Superior temporal gyrus (tissue), 1 donor: ENCODE data around the gene RIMS1.
"Not testable (repeated sequence)": the region's sequence is repeated elsewhere in the genome, so short reads cannot be mapped to it uniquely, and the experiment has no call there.

Source experiments
- DNase-seq: peaks from one replicate; pipeline ENCODE4 v3.0.0-alpha.2; 2016; ENCODE audit errors: extremely low spot score

The RIMS1 gene

DNA sequence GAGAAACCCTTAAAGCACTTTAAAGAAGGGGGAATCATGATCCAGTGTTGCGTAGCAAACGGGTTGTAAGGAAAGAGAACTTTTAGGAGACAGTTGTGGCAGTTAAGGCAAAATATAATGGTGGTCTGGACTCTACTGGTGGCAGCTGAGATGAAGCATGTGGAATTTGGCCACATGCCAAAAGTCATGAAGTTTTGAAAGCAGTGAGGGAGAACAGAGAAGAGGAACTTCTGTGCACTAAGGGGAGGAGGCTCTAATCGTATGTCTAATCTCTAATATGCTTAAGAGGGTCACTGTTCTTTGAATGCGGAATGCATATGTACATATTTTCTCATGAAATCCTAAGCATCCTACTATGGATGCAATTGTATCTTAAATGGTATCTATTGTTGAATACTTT, 91.5 kb downstream of the RIMS1 start:
- no peak for DNase-seq

DNA sequence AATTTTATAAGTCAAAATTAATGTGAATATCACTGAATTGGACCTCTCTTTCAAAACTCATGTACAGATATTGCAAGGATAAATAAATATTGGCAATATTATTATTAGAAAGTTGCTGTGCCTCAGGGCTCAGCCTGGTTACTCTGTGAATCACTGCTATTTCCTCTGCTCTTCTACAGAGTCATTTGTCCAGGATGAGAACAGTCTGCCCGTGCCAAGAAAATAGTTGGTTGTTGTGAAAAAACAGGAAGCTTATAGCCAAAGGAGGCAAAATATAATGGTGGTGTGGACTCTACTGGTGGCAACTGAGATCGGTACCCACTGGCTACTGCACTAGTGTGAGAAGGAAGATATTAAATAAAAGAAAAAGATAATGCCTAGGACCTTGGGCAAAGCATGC, 93.6 kb downstream of the RIMS1 start:
- DNase-seq: no peak

DNA sequence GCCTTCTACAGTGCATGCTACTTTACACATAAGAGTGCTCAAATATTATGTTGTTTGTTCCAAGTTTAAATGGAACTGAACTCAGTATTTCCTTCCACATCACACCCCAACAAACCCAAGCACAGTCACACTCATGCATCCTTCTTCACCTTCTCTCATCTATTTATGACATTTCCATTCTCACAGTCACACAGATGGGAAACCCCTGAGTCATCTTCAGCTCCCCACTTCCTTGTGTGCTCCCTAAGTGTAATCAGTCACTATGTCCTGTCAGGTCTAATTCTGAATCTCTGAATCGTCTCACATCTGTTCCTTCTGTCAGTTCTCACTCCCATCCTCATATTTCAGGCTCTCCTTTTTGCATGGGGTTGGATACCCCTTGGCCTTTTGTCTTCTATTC, 96.0 kb downstream of the RIMS1 start:
- no peak for DNase-seq

DNA sequence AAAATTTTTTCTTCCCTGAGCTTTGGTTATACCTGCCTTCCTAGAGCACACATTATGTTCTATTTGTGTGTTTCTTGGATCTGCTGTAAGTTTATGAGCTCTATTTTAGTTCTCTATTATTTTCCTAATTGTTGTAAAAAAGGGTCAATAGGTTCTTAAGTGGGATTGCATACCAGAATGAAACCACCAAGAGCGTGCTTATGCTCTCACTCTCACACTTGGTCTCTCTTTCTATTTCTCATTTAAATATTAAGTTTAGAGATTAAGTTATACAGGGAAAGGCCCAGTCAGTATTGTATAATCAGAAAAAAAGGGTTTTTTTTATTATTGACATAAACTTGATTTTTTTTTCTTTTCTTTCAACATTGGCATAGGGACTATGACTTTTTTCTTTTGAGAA, 96.8 kb downstream of the RIMS1 start:
- no peak for DNase-seq

DNA sequence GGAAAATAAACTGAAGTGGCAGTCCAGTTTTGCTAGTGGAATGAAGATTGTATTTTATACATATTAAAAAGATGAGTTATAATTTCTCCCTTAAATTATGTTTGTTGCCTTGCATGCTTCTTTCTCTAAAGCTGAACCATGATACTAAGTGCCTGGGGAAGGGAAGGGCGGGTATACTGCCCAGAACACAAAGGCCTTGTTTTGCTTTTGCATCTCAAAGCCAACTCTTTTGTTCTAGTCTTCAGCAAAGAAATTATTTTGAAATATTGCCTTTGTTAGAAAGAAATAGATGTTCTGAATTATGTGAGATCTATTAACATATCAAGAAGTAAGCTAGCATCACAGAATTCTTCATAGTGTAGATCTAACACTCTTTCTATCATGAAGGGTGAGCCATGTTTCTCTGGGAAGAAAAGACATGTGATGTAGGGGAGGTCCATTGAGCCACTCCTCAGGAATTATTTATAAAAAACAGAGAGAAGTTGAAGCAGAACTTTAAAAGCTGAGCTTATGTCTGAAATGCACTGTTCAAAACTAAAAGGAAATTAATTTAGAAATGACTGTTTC, 108.4 kb downstream of the RIMS1 start:
- DNase-seq: no peak

DNA sequence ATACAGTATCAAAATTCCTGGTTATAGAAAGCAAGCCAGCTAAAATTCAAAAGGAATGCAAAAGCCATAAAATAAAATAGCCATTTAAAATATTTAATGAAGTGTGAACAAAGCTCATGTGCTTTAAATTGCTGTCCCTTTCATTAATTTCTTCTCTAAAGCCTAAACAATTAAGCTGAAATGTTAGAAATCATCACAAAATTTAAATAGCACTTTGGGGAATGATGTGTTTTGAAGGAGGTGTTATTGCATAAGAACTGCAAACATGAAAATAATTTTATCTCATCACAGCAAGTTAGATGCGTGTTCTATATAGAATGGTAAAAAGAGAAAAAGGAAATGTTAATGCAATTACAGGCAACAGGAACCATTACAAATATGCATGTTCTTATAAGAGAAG, 111.0 kb downstream of the RIMS1 start:
- no peak for DNase-seq

DNA sequence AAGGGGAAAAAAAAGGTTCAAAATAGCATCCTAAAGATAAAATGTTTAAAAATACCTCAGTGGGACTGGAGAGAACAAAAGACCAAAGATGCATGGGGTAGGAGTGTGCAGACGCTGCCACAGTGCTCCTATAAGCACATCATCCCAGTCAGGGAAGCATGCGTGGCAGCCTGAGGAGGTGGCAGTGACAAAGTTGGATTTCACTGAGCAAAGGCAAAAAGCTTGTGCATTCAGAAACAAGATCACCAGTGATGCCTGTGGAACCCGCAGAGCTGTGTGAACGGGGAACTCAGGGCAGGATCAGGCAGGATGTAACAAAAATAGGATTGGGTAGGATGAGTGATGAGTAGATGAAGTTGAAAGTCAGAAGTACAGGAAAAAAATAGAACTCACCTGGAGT, 116.1 kb downstream of the RIMS1 start:
- no peak for DNase-seq

DNA sequence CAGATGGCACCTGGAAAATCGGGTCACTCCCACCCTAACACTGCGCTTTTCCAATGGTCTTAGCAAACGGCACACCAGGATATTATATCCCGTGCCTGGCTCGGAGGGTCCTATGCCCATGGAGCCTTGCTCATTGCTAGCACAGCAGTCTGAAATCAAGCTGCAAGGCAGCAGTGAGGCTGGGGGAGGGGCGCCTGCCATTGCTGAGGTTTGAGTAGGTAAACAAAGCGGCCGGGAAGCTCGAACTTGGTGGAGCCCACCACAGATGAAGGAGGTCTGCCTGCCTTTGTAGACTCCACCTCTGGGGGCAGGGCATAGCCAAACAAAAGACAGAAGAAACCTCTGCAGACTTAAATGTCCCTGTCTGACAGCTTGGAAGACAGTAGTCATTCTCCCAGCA, 120.2 kb downstream of the RIMS1 start:
- DNase-seq: not testable (repeated sequence)

DNA sequence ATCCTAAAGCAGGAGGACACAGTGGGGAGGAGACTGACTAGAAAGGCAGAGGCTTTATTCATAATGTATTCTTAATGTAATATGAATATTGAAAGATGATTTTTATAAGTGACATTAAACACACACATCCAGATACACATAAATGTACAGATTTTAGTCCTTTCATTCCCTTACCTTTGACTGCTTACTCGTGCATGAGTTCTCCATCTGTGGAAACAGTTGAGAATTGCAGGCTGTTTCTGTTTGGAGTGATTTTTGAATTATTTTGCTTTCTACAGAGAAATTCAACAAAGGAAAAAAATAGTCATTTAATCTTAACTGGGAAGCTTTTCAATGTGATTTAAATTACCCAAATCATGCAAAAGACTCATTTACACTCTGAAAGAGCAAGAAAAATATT, 136.5 kb downstream of the RIMS1 start:
- no peak for DNase-seq

DNA sequence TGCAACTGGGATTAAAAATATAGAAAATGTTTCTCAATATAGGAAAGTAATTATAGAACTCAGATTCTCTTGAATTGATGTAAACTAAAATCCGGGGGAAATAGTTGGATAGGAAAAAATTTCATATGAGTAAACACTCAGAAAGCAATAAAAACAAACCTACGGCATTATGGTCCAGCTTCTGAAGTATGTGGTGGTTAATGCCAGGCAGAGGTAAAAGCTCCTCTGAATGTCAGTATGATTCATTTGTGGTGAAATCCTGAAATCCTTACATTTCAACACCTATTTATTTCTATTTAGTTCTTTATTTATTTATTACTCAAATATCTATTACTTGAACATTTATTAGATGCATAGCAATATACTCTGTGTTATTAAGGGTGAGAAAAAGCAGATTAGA, 145.1 kb downstream of the RIMS1 start:
- no peak for DNase-seq

DNA sequence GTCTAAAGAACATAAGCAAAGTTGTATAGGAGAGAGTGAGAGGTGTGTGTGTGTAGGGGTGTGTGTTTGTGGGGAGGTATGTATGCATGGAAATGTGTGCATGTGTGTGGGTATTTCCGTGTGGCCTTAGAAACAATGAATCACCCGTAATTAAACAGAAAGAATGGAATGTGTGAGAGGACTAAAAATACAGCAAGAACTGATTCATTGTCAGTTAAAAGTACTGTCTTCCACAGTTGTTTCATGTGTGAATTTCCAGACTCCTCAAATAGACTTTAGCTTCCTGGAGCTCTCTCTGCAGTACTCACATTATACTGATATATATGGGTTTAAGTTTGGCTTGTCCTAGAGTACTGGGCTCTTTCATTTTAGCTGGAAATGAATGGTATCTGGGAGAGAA, 145.7 kb downstream of the RIMS1 start:
- peak; percentile 63 for DNase-seq

DNA sequence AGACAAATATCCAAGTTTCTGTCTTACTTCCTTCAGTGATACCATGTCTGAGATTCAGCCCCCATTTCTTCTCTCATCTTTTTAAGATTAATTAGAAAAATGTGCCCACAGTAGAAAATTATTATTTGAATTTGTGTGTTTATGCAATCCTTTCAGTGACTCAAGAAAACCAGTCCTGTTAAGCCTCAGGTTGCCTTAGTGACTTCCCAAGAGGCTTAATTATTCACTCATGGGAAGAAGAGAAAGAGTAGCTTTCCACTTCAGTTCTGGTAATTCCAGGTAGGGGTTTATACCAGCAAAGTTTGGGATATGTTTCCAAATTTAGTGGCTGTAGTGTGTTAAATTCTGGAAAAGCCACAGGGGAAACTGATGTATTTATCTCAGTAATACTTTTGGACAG, 149.1 kb downstream of the RIMS1 start:
- DNase-seq: no peak

DNA sequence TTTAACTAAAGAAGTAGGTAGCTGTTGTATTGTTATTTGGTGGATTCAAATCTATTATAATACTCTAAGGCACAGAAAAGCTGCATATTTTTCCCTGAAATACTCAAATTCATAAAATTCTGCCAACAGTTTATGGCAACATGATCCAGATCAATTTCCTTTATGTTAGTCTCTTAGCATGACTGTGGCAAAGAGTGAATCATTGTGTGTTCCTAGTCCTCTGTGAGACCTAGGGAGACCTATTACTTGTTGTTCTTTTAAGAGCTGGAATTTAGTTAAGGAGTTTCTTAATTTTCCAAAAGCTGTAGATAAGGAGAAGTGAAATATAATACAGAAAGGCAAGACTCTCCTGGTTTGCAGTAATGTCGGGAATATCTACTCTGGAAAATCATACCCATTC, 149.6 kb downstream of the RIMS1 start:
- no peak for DNase-seq

DNA sequence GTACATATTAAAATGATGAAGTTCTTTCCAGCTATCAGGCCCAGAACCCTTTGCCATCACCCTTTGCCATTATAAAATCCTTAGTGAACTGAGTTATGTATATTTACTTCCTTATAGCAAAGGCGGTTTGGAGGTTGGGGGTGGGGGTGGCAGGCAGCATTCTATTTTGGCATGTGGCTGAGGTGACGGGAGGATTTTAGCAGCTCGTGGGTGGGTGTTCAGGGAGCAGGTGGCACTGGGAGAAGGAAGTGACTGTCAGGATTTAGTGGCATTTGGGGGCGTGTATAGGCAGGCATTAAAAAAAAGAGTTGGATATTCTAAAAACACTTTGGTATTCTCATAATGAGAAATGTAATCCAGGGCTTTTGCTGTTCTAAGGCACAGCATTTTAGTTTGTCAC, 150.7 kb downstream of the RIMS1 start:
- DNase-seq: no peak

DNA sequence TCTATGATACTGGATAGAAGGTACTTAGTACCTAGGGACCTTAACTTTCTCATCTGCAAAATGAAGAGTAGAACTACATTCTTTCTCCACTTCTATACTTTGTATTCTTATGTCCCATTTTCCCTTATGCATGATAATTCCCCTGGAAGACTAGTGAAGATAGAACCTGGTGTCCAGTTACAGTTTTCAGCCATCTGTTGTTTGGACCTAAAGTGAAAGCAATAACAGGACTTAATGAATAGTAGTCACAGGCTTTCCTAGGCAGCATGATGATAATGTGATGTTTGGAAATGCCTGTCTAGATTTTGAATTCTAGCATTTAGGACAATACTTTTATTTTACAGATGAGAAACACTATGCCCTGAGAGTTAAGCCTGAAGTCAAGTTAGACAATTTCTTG, 153.8 kb downstream of the RIMS1 start:
- DNase-seq: no peak

DNA sequence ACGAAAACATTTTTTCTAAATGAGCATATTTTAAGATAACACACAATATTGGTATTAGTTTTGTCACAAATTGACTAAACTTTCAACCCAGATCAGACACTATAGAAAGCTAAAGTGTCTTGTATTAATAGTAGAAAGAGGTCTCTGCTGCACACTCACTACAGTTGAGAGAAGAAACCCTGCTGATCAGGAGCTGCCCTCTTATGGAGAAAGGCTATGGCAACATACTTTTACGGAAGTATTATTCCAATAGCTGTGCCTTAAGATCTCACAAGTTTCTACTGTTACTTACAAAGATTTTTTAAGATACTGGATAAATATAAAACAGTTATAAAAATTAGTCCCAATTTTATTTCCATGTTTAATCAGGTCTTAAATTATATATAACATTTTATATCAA, 155.7 kb downstream of the RIMS1 start:
- DNase-seq: no peak

DNA sequence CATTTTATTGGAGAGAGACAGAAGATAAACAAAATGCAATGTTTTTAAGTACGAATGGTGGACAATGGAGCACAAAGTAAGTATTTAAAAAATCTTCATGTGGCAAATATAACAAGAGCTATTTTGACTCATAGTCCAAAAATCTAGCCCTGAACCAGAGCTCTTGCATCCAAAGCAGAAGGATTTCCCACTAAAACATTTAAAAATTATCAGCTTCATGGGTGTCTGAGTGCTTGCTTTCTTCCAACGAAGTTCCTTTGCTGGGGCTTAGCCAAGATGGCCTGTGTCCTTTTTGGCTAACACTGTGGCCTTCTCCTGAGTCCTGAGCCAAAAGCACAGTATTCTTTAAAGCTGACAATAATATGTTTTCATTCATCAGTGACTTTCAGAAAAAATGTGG, 161.7 kb downstream of the RIMS1 start:
- no peak for DNase-seq

DNA sequence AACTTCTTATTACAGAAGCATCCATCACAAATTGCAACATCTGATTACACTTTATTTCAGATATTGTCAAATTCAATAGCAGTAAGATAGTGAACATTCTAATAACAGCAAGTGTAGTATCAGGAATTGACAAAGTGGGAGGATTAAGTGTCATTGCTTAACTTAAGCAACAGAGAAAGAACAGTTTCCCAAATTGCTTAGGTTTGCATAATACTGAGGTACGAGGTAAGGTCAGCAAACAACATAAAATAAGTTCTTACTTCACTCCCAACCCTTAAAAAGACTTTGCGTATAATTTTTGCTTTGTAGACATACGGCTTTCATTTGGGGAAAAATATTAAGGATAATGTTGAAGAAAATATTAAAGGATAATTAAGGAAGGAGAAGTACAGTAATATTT, 163.0 kb downstream of the RIMS1 start:
- DNase-seq: no peak

DNA sequence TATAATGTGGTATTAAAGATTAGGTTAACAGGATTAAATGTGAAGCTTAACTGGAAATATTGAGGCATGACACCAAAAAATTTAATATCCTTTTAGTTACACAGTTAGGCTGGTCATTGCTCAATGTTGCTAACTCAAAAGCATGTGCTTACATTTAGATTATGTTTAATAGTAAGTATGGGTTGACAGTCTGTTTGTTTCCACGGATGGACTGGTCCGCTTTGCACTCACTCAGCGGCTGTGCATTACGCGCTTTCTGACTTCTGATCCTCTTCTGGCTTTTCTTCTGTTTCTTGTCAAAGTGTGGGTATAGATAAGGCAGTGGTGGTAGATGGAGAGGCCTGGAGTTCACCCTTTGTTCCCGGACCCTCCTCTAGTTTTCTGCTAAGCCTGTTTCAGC, 174.9 kb downstream of the RIMS1 start:
- DNase-seq: no peak

DNA sequence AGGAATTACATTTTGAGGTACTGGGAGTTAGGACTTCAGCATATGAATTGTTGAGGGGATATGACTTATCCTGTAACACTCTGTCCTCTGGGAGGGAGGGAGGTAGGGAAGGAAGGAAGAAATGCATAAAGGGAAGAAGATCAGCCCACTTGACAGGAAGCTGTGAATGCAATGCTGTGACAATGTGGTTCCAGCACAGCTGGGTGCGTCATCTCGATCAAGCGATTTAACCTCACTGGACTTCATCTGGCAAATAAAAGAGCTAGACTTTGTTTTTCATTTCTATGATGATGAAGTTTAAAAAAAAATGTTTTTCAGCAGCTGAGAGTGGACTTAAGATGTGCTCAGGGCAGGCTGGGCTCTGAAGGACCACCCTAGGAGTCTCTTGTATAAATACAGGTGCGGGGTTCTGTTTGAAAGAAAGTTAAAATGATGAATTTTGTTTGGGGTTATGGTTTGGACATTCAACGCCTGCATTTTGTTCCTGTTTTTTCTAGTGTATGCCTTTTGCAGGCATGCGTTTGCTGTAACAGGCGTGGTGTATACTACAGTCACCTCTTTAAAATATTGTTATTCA, 178.1 kb downstream of the RIMS1 start:
- no peak for DNase-seq

DNA sequence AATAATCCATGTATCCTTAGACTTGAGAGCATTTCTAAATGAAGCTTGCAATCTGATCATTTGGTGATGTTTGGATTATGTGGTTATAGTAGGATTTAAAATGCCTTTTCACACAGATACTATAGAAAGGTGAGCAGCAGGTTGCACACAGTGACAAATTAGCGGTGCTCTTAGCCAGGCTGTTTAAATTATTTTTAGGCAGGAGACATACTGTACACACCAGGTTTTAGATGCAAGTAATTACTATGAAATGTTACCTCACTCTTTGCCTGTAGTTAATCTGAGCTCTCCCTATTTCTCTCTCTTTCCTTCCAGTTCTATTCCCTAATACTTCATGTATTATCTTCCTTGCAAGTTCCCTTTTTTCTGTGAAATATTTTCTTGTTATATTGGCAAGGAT, 191.7 kb downstream of the RIMS1 start:
- DNase-seq: no peak

DNA sequence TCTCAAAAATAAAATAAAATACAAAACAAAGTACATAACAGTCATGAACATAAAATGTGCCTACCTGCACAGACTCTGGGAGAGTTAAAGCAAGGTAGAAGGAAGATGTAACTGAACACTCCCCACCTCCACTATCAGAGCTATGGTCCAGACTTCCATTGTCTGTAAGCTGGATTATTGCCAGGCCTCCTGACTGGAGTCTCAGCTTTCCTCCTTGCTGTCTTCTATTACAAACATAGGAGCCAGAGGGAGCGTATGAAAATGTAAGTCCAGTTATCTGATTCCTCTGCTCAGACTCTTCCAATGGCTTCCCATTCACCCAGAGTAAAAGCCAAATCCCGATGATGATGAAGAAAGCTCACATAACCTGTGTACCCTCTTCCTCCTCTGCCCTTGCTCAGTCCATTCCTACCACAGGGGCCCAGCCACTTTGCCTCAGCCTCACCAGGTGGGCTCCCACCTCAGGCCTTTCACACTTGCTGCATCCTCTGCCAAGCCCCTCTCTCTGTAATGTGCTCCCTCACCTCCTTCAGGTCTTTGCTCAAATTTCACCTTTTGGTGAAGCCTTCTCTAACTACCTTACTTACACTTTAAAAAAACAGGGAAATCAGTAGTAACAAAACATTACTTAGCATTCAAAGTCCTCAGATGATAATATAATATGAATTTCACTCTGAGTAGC, 194.1 kb downstream of the RIMS1 start:
- no peak for DNase-seq

DNA sequence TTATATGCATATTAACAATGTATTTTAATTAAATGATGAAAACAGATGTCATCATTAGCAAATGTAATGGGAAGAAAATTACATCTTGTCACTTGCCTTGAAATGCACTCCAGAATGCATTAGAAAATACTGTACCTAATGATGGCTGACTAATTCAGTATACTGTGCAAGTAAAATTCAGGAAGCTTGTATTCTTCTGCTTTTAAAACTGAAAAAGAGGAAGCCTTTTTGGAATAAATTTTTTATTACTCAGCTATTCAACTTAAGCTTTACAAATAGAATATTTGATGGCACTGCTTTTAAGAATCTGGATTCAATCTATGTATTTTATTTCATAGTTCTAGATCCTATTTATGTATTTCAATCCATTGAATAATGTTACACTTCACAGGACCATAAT, 195.5 kb downstream of the RIMS1 start:
- no peak for DNase-seq

DNA sequence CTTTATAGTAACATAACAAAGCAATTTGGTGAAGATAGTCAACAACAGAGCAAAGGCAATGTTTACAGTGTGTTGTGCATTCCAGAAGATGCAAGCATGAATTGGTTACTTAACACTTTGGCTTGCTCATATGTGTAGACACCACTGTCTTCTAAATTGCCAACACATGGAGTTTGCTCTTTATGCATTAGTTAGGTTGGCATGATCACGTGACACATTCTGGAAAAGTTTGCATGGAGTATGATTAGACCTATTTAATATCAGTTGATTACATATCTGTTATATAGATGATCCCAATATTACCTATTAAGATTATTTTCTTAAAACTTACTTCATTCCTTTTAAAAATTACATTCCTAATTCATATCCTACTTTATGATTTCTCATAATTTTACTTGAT, 197.6 kb downstream of the RIMS1 start:
- DNase-seq: no peak
